SK-N-SH (cell line): ENCODE measurements around the gene HOXD11. TPM values are rescaled to one million over a fixed set of nuclear protein-coding genes. Genes with fewer than 3 reads are reported as not detected.

Experiments used
- CTCF ChIA-PET: fragments of 300-600, 350-600 bp; formaldehyde crosslinking; extraction: SDS; loops from one replicate; lab custom pipeline; 2021; lab: Yijun Ruan, JAX
- POLR2A ChIA-PET: fragments of 350-600 bp; sonication (Branson Sonifier 250); formaldehyde crosslinking; extraction: SDS; loops from one replicate; lab custom pipeline; 2020; ENCODE audit warnings: antibody characterized with exemption, inconsistent platforms; lab: Yijun Ruan, JAX
- DNase-seq: peaks from one replicate; pipeline ENCODE4 v3.0.0; 2012
- H2AFZ ChIP-seq: fragments of 200-600 bp; sonication (generic); 2 replicates; pipeline ENCODE4 v1.8.1; 2016; ENCODE audit warnings: antibody characterized with exemption, mild to moderate bottlenecking, low read depth
- H3F3A ChIP-seq: fragments of 200-600 bp; sonication (generic); replicated peaks from 2 replicates; pipeline ENCODE3; 2016; ENCODE audit warnings: antibody characterized with exemption, mild to moderate bottlenecking; ENCODE audit not compliant: insufficient read depth
- H3K27ac ChIP-seq, 2 experiments: fragments of 200-500 bp in 1 of 2; fragments of 200-600 bp in 1 of 2; sonication (Bioruptor generic) in 1 of 2; sonication (generic), shearing (Covaris generic) in 1 of 2; 2 replicates each; pipeline versions ENCODE4 v1.5.1 to v1.6.1; 2014 to 2016; ENCODE audit warnings: low read depth in 2 of 2, inconsistent platforms in 1 of 2, low read length in 1 of 2, mild to moderate bottlenecking in 1 of 2, mixed read lengths in 1 of 2
- H3K27me3 ChIP-seq: fragments of 200-600 bp; sonication (generic), shearing (Covaris generic); 2 replicates; pipeline ENCODE4 v1.6.1; 2016; ENCODE audit warnings: mixed run types; ENCODE audit not compliant: insufficient read depth
- H3K36me3 ChIP-seq, 2 experiments: fragments of 200-500 bp in 1 of 2; fragments of 200-600 bp in 1 of 2; sonication (Bioruptor generic) in 1 of 2; sonication (generic) in 1 of 2; replicated peaks in 1 of 2; 2 replicates each; pipeline versions ENCODE3 to v1.5.1; 2014 to 2016; ENCODE audit warnings: low read length in 1 of 2, mild to moderate bottlenecking in 1 of 2; ENCODE audit not compliant: insufficient read depth in 2 of 2, control insufficient read depth in 1 of 2
- H3K4me1 ChIP-seq, 2 experiments: fragments of 200-500 bp in 1 of 2; fragments of 200-600 bp in 1 of 2; sonication (Bioruptor generic) in 1 of 2; sonication (generic), shearing (Covaris generic) in 1 of 2; 2 replicates each; pipeline versions ENCODE4 v1.5.1 to v1.6.1; 2014 to 2016; ENCODE audit warnings: low read depth in 1 of 2, low read length in 1 of 2, mixed run types in 1 of 2; ENCODE audit not compliant: insufficient read depth in 2 of 2, control insufficient read depth in 1 of 2
- H3K4me2 ChIP-seq: fragments of 200-600 bp; sonication (generic), shearing (Covaris generic); 2 replicates; pipeline ENCODE4 v1.6.1; 2017; ENCODE audit warnings: mixed run types
- H3K4me3 ChIP-seq, 2 experiments: fragments of 200-500 bp in 1 of 2; fragments of 200-600 bp in 1 of 2; sonication (Bioruptor generic) in 1 of 2; sonication (generic), shearing (Covaris generic) in 1 of 2; 2 replicates each; pipeline versions ENCODE4 v1.5.1 to v1.8.1; 2014 to 2016; ENCODE audit warnings: low read depth in 2 of 2, inconsistent platforms in 1 of 2, low read length in 1 of 2, mild to moderate bottlenecking in 1 of 2, mixed read lengths in 1 of 2, moderate library complexity in 1 of 2
- H3K79me2 ChIP-seq: fragments of 200-600 bp; sonication (generic); 2 replicates; pipeline ENCODE4 v1.8.1; 2017; ENCODE audit warnings: mild to moderate bottlenecking; ENCODE audit not compliant: insufficient read depth
- H3K9ac ChIP-seq: fragments of 200-600 bp; sonication (generic); 2 replicates; pipeline ENCODE4 v1.6.1; 2017; ENCODE audit warnings: mixed run types
- H3K9me2 ChIP-seq: fragments of 200-600 bp; sonication (generic); 2 replicates; pipeline ENCODE4 v1.6.1; 2017; ENCODE audit warnings: mixed run types
- H3K9me3 ChIP-seq: fragments of 200-600 bp; sonication (generic); 2 replicates; pipeline ENCODE4 v1.6.1; 2017; ENCODE audit warnings: mixed run types, mild to moderate bottlenecking, moderate library complexity
- H4K20me1 ChIP-seq: fragments of 200-600 bp; sonication (generic); 2 replicates; pipeline ENCODE4 v1.6.1; 2017; ENCODE audit warnings: mild to moderate bottlenecking, mixed run types; ENCODE audit not compliant: insufficient read depth
- GATA2 ChIP-seq: sonication (generic); formaldehyde crosslinking; IDR thresholded peaks from 2 replicates; pipeline ENCODE4 v1.5.0; 2020; ENCODE audit warnings: mild to moderate bottlenecking, missing genetic modification reagents
- JUND ChIP-seq: IDR thresholded peaks from 2 replicates; pipeline ENCODE4 v1.4.0; 2012
- NFIC ChIP-seq: IDR thresholded peaks from 2 replicates; pipeline ENCODE4 v1.4.0; 2012; ENCODE audit warnings: borderline replicate concordance
- PBX3 ChIP-seq: IDR thresholded peaks from 2 replicates; pipeline ENCODE4; 2012
- POLR2AphosphoS5 ChIP-seq: IDR thresholded peaks from 2 replicates; pipeline ENCODE4 v1.6.1; 2012; ENCODE audit warnings: low read depth, low read length
- RAD21 ChIP-seq: IDR thresholded peaks from 2 replicates; pipeline ENCODE4 v1.6.1; 2012; ENCODE audit warnings: mild to moderate bottlenecking, low read length
- REST ChIP-seq: IDR thresholded peaks from 2 replicates; pipeline ENCODE4 v1.6.1; 2012; ENCODE audit warnings: mild to moderate bottlenecking, low read depth, low read length, moderate library complexity
- SIN3A ChIP-seq: IDR thresholded peaks from 2 replicates; pipeline ENCODE4 v1.6.1; 2012; ENCODE audit warnings: low read depth, mild to moderate bottlenecking, low read length, moderate library complexity, borderline replicate concordance
- SMC3 ChIP-seq: IDR thresholded peaks from 2 replicates; pipeline ENCODE4 v1.6.1; 2012; ENCODE audit warnings: low read depth, low read length, improper control_type of control experiment
- TCF12 ChIP-seq: IDR thresholded peaks from 2 replicates; pipeline ENCODE4 v1.4.0; 2012
- TEAD4 ChIP-seq: IDR thresholded peaks from 2 replicates; pipeline ENCODE4 v1.4.0; 2012; ENCODE audit warnings: mild to moderate bottlenecking, borderline replicate concordance; ENCODE audit not compliant: insufficient read depth
- USF1 ChIP-seq: IDR thresholded peaks from 2 replicates; pipeline ENCODE4 v1.4.0; 2012; ENCODE audit warnings: low read depth, borderline replicate concordance
- USF2 ChIP-seq: fragments of 150-350 bp; IDR thresholded peaks from 2 replicates; pipeline ENCODE4 v1.6.1; 2017; ENCODE audit warnings: antibody characterized with exemption, low read length, low read depth, borderline replicate concordance
- WGBS: methylation state at CpG from one replicate; pipeline ENCODE4 v1.1.6; 2017; ENCODE audit warnings: low lambda C conversion rate; 5-methylcytosine and 5-hydroxymethylcytosine counted together
- polyA plus RNA-seq, 3 experiments: library from polyadenylated mRNA; depleted of rRNA; stranded (reverse); fragments of >200 nt; gene quantifications; 2 replicates each; pipeline ENCODE4 v1.2.3, GENCODE V29; 2012

Gene HOXD11
- polyA plus RNA-seq, 1 of the 3 experiments (the other 2 are of a cell fraction) = not detected

GRCh38 chr2:176142281-176142680 is 35.2 kb downstream of the HOXD11 start:
- no peak for TF ChIP-seq USF1
- TF ChIP-seq SIN3A = no peak
- TF ChIP-seq SMC3 = no peak
- no peak for TF ChIP-seq TEAD4
- TF ChIP-seq TCF12 = no peak
- TF ChIP-seq RAD21 = no peak
- no peak for TF ChIP-seq NFIC
- TF ChIP-seq POLR2AphosphoS5 = no peak
- no peak for TF ChIP-seq JUND
- TF ChIP-seq USF2 = no peak
- TF ChIP-seq PBX3 = no peak
- H3F3A ChIP-seq = peaks cover 9% of the 10 kb centered on the region
- ChIA-PET POLR2A (no interaction called here), CTCF (interaction anchor here (0.9 to 26.1 kb wide), 4 partner anchors 18 to 501 kb away, joined by 3 to 1047 read pairs (median 146); partner anchors contain the start of gene HOXD9)
- H4K20me1 ChIP-seq = no peaks in the 10 kb centered on the region
- H3K79me2 ChIP-seq = peaks cover 42% of the 10 kb centered on the region
- WGBS = 92% methylated on average over 2 of the region's 2 CpGs
- H3K9me3 ChIP-seq = no peaks in the 10 kb centered on the region
- peaks cover 5 to 25% of the 10 kb centered on the region in 2 experiments; a peak in 2 of 4 replicates for H3K4me1 ChIP-seq
- no peak overlapping the region for H3K4me3 ChIP-seq
- H3K9me2 ChIP-seq = no peaks in the 10 kb centered on the region
- no peak for DNase-seq
- H3K4me2 ChIP-seq = no peak overlapping the region
- no peaks in the 10 kb centered on the region for H3K36me3 ChIP-seq
- H2AFZ ChIP-seq = no peak overlapping the region
- no peaks in the 10 kb centered on the region for H3K27me3 ChIP-seq
- H3K9ac ChIP-seq = no peak overlapping the region
- H3K27ac ChIP-seq = no peak overlapping the region

- no peak overlapping the region for H2AFZ ChIP-seq
- H3K27me3 ChIP-seq = no peaks in the 10 kb centered on the region
- no peak for DNase-seq
- H3K9me3 ChIP-seq = no peaks in the 10 kb centered on the region
- H3K27ac ChIP-seq = no peak overlapping the region; a peak in 1 of 4 replicates
- WGBS = 88% methylated on average over 4 of the region's 4 CpGs
- CTCF ChIA-PET = interaction anchor here (1.1 to 26.1 kb wide), 8 partner anchors 13 to 669 kb away, joined by 3 to 1047 read pairs (median 10); partner anchors contain the start of gene HOXD9
- TF ChIP-seq GATA2 = no peak
- no peak for TF ChIP-seq REST
- H3K9ac ChIP-seq = no peak overlapping the region
- H4K20me1 ChIP-seq = no peaks in the 10 kb centered on the region
- POLR2A ChIA-PET = interaction anchor here (0.5 kb wide), 1 partner anchor 511 kb away, joined by 3 read pairs; no protein-coding TSS in a partner anchor
- no peaks in the 10 kb centered on the region for H3K9me2 ChIP-seq
- H3K79me2 ChIP-seq = peaks cover 13% of the 10 kb centered on the region
- H3K4me3 ChIP-seq = no peak overlapping the region
- H3K36me3 ChIP-seq = no peaks in the 10 kb centered on the region
- peaks cover 0 to 14% of the 10 kb centered on the region in 2 experiments; a peak in 1 of 4 replicates for H3K4me1 ChIP-seq
- H3F3A ChIP-seq = no peaks in the 10 kb centered on the region
- H3K4me2 ChIP-seq = no peak overlapping the region
These were observed 38.2 kb downstream of the HOXD11 start for GRCh38 chr2:176145085-176145969.
